ENCODE data around the gene DDRGK1. TPM values are rescaled to one million over a fixed set of nuclear protein-coding genes. Genes with fewer than 3 reads are reported as not detected.

Gene DDRGK1
- total RNA-seq, 1 donor, result 26.8 TPM

DNA sequence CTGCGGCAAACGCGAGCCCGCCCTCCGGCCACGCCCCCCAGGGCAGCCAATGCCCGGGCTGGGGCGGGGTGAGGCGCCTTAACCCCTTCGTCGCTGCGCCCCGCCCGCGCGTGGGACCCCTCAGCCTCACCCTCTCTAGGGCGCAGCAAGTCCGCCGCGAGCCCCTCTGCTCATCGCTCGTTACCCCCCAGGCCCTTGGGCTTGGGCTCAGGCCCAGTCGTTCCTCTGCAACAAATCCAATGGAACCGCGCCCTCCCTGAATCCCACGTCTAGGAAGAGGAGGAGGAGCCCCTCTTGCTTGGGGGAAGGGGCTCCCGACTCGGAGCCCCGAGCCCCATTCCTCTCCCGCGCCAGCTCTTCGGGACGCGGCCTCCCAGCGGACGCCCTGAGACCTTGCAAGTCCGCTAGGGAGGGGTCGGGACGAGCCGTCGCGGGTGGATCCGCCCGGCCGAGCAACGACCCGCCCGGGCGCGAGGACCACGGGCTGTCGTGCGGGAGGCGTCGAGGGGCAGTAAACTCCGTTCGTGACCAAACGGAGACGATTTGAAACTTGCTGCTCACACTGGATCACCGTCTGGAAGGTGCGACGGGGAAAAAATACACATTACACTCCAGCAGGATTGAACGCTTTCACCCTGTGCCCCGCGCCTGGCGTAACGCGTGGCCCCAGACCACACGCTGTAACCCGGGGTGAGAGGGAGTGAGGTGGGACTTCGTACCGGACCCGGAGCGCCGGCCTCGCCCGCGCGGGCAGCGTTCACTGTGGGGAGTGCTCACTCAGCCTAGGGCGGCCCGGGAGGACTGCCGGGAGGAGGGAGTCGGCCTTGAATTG, 30.7 kb downstream of the DDRGK1 start:
- H3K4me1 ChIP-seq (ENCODE audit: insufficient read depth, low read length), result peaks cover 6% of the 10 kb centered on the region
- TF ChIP-seq CTCF (IDR thresholded peaks at IDR 0.05; ENCODE audit: extremely low read depth, low read depth, low read length), result no peak
- no peaks in the 10 kb centered on the region for H3K9me3 ChIP-seq (ENCODE audit: low read depth, low read length)
- H2AFZ ChIP-seq (ENCODE audit: low read length), result peak overlapping the region; percentile 92
- H3K4me2 ChIP-seq (ENCODE audit: insufficient read depth, low read length), result peak overlapping the region; percentile 83
- H4K20me1 ChIP-seq (ENCODE audit: insufficient read depth, low read length), result no peaks in the 10 kb centered on the region
- H3K36me3 ChIP-seq (ENCODE audit: insufficient read depth, low read length), result no peaks in the 10 kb centered on the region
- H3K27me3 ChIP-seq (ENCODE audit: insufficient read depth, low read length), result peaks cover 10% of the 10 kb centered on the region
- peak overlapping the region; percentile 60 for H3K27ac ChIP-seq (ENCODE audit: low read depth, low read length)
- peak; percentile 100 for DNase-seq (ENCODE audit: insufficient read length, low spot score, missing footprints)
- H3K4me3 ChIP-seq (ENCODE audit: insufficient read depth, low read length), result peak overlapping the region; percentile 89
- no peaks in the 10 kb centered on the region for H3K79me2 ChIP-seq (ENCODE audit: insufficient read depth, low read length)

DNA sequence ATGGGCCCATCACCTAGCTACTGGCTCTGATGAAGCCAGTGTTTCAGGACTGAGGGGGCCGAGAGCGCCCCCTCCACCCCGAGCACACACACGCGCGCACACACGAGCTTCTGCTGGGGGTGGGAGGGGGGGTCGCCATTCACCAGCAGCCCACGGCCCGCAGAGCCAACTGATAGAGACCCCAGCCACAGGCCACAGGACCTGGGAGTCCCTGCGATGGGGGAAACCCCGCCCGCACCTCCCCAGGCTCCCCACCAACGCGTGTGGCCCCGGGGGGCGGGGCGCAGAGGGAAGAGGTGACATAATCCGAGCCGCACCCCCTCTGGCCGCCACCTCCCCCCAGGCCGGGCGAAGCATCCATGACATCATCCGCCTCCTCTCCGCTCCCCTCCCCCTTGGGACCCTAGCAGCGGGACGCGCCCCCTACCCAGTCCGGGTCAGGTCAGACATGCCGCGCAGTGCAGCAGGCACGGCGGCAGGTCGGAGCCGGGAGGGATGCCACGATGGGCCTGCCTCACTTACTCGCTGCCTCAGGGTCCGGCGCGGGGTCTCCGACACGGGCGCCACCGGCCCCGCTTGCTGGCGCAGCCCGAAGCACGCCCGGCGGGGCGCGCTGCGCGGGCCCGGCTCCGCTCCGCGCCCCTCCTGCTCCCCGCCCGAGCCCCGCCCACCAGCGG, 31.4 kb downstream of the DDRGK1 start, which contains the start of gene LZTS3:
LZTS3 (minus strand) TSS at position 617 of the 677 bp plus-strand sequence. CDS start 6,386 bp downstream, outside the sequence.
- Histone ChIP-seq H3K9me3 (ENCODE audit: low read depth, low read length) (no peaks in the 10 kb centered on the region), H3K4me3 (ENCODE audit: insufficient read depth, low read length) (peak within 1 kb of the TSS; percentile 89), H3K27me3 (ENCODE audit: insufficient read depth, low read length) (peaks cover 10% of the 10 kb centered on the region), H3K79me2 (ENCODE audit: insufficient read depth, low read length) (no peaks in the 10 kb centered on the region), H3K27ac (ENCODE audit: low read depth, low read length) (peak within 1 kb of the TSS; percentile 60), H3K36me3 (ENCODE audit: insufficient read depth, low read length) (no peaks in the 10 kb centered on the region), H4K20me1 (ENCODE audit: insufficient read depth, low read length) (no peaks in the 10 kb centered on the region), H3K4me1 (ENCODE audit: insufficient read depth, low read length) (peaks cover 6% of the 10 kb centered on the region), H2AFZ (ENCODE audit: low read length) (peak within 1 kb of the TSS; percentile 92), H3K4me2 (ENCODE audit: insufficient read depth, low read length) (peak within 1 kb of the TSS; percentile 83)
- peak; percentile 99 for DNase-seq (ENCODE audit: insufficient read length, low spot score, missing footprints)
- TF ChIP-seq CTCF (IDR thresholded peaks at IDR 0.05; ENCODE audit: extremely low read depth, low read depth, low read length), result no peak

GRCh38 chr20:3172126-3172932, 32.2 kb downstream of the DDRGK1 start:
- Histone ChIP-seq H3K27me3 (ENCODE audit: insufficient read depth, low read length) (peaks cover 10% of the 10 kb centered on the region), H3K27ac (ENCODE audit: low read depth, low read length) (no peak overlapping the region), H2AFZ (ENCODE audit: low read length) (no peak overlapping the region), H3K36me3 (ENCODE audit: insufficient read depth, low read length) (no peaks in the 10 kb centered on the region), H3K4me1 (ENCODE audit: insufficient read depth, low read length) (peaks cover 6% of the 10 kb centered on the region), H3K4me2 (ENCODE audit: insufficient read depth, low read length) (peak overlapping the region; percentile 83), H3K79me2 (ENCODE audit: insufficient read depth, low read length) (no peaks in the 10 kb centered on the region), H3K4me3 (ENCODE audit: insufficient read depth, low read length) (peak overlapping the region; percentile 89), H4K20me1 (ENCODE audit: insufficient read depth, low read length) (no peaks in the 10 kb centered on the region), H3K9me3 (ENCODE audit: low read depth, low read length) (no peaks in the 10 kb centered on the region)
- TF ChIP-seq CTCF (IDR thresholded peaks at IDR 0.05; ENCODE audit: extremely low read depth, low read depth, low read length), result no peak
- DNase-seq (ENCODE audit: insufficient read length, low spot score, missing footprints), result peak; percentile 84
